ENCODE results near the gene SARDH. TPM values are rescaled to one million over a fixed set of nuclear protein-coding genes. Genes with fewer than 3 reads are reported as not detected.

SARDH gene
- total RNA-seq, result 2.0 and 2.6 TPM in 2 replicates

GRCh38 chr9:133737774-133738639, at the start of gene SARDH:
TSS of gene SARDH (minus strand) at chr9:133738352. CDS start at chr9:133734173, 4,179 bp downstream.

GRCh38 chr9:133635533-133636531, 102.3 kb downstream of the SARDH start, which contains the start of gene DBH:
TSS of gene DBH (plus strand) at chr9:133636363. CDS start at chr9:133636372, 9 bp downstream.

Other genes with a start within 250 kb of the SARDH start
- not detected in 2 replicates for gene MYMK, start 213.4 kb downstream of the SARDH start, total RNA-seq
- gene ADAMTSL2, start 203.6 kb downstream of the SARDH start, total RNA-seq, result not detected in 2 replicates
- gene FAM163B, start 129.0 kb downstream of the SARDH start, total RNA-seq, result not detected in 2 replicates
- not detected in 2 replicates for gene DBH, start 102.0 kb downstream of the SARDH start, total RNA-seq

Data from subcutaneous preadipocyte (primary cell).